ENCODE data around the gene PEAK3.

The PEAK3 gene

DNA sequence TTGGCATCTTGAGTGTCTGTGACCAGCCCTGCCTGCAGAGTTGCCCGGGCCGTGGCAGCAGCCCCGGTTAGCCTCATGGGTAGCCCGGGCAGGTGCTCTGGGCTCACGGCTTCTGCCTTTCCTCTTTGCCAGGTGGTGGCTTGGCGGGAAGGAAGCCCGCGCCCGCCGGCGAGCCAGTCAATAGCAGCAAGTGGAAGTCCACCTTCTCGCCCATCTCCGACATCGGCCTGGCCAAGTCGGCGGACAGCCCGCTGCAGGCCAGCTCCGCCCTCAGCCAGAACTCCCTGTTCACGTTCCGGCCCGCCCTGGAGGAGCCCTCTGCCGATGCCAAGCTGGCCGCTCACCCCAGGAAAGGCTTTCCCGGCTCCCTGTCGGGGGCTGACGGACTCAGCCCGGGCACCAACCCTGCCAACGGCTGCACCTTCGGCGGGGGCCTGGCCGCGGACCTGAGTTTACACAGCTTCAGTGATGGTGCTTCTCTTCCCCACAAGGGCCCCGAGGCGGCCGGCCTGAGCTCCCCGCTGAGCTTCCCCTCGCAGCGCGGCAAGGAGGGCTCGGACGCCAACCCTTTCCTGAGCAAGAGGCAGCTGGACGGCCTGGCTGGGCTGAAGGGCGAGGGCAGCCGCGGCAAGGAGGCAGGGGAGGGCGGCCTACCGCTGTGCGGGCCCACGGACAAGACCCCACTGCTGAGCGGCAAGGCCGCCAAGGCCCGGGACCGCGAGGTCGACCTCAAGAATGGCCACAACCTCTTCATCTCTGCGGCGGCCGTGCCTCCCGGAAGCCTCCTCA, 55.7 kb downstream of the PEAK3 start:
- TF ChIP-seq, protein P1, sequence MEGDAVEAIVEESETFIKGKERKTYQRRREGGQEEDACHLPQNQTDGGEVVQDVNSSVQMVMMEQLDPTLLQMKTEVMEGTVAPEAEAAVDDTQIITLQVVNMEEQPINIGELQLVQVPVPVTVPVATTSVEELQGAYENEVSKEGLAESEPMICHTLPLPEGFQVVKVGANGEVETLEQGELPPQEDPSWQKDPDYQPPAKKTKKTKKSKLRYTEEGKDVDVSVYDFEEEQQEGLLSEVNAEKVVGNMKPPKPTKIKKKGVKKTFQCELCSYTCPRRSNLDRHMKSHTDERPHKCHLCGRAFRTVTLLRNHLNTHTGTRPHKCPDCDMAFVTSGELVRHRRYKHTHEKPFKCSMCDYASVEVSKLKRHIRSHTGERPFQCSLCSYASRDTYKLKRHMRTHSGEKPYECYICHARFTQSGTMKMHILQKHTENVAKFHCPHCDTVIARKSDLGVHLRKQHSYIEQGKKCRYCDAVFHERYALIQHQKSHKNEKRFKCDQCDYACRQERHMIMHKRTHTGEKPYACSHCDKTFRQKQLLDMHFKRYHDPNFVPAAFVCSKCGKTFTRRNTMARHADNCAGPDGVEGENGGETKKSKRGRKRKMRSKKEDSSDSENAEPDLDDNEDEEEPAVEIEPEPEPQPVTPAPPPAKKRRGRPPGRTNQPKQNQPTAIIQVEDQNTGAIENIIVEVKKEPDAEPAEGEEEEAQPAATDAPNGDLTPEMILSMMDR (conservative IDR thresholded peaks at IDR 0.05; ENCODE audit: low read depth): no peak
- ChIA-PET POLR2A (ENCODE audit: low non-redundant PET) (no interaction called here), CTCF (interaction anchor here (0.6 to 0.9 kb wide), 2 partner anchors 10 to 28 kb away, joined by 5 to 8 read pairs; partner anchors contain the start of genes PLEKHJ1 and SF3A2)
- DNase-seq (ENCODE audit: low spot score): no peak
- H3K27ac ChIP-seq: peak overlapping the region; percentile 64

DNA sequence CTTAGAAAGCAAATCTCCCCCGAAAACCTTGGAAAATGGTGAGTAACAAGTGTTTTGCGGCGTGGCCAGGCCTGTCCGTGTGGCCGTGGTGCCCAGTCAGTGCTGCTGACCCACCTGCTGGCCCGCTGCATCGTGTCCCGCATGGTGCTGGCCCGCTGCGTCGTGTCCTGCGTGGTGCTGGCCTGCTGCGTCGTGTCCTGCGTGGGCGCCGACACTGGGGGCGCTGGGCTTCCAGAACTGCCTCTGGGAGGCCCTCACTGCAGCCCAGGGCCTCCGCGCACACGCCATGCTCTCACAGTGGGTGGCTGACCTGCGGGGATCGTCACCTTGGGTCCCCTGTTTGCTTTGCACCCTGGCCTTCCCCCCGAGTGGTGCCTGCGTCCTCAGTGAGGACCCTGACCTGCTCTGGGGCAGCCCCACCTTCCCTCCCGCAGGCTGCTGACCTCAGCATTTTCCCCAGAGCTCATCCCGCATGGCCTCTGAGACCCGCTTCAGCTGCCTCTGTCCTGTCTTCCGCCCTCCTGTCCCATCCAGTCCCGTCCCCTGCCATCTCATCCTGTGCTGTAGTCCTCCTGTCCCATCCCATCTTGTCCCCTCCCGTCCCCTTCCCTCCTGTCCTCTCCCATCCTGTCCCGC, 56.4 kb downstream of the PEAK3 start:
- DNase-seq (ENCODE audit: low spot score): no peak
- H3K27ac ChIP-seq: peak overlapping the region; percentile 64
- ChIA-PET CTCF (interaction anchor here (1.0 kb wide), 1 partner anchor 69 kb away, joined by 4 read pairs; no protein-coding TSS in a partner anchor), POLR2A (ENCODE audit: low non-redundant PET) (no interaction called here)
- TF ChIP-seq, protein P1 (conservative IDR thresholded peaks at IDR 0.05; ENCODE audit: low read depth): no peak

DNA sequence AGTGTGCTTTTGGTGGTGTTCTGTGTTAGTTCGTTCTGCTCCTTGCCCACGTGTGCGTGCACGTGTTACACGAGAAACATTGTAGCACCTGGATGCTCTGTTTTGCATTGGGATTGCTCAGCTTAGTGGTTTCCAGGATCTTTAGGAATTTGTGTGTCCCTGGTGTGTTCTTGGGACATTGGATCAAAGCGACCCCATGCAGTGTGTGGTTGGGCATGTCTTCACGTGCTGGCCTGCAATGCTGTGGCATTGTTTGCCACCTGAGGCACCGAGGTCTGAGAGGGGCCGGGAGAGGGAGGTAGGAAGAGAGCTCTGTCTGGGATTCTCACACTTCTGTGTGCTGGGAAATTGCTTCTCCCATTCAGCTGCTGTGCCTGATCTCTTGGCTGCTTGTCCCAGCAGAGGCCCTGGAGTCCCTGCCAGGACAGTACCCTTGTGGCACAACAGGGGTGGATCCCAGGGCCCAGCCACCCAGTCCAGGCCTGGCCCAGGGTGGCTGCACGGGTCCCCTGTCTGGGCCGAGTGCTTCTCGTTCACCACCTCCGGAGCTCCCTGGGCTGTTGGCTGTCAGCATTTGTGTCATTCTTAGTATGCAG, 57.1 kb downstream of the PEAK3 start:
- peak overlapping the region; percentile 64 for H3K27ac ChIP-seq
- POLR2A ChIA-PET (ENCODE audit: low non-redundant PET): no interaction called here
- TF ChIP-seq, protein P1 (conservative IDR thresholded peaks at IDR 0.05; ENCODE audit: low read depth): no peak
- CTCF ChIA-PET: interaction anchor here (1.0 kb wide), 1 partner anchor 69 kb away, joined by 4 read pairs; no protein-coding TSS in a partner anchor
- DNase-seq (ENCODE audit: low spot score): no peak

All from RWPE1 (cell line).